Endodermal cell (in vitro differentiated cells): Measurements from ENCODE around the gene ELANE. TPM values are rescaled to one million over a fixed set of nuclear protein-coding genes. Genes with fewer than 3 reads are reported as not detected.

Source experiments
- DNase-seq: peaks from one replicate; pipeline ENCODE4 v3.0.0-alpha.2; 2017
- H3K27ac ChIP-seq: 2 replicates; pipeline ENCODE4 v1.5.1; 2013; ENCODE audit warnings: mild to moderate bottlenecking, low read depth, low read length, moderate library complexity
- H3K27me3 ChIP-seq: 2 replicates; pipeline ENCODE4 v1.6.1; 2013; ENCODE audit warnings: mild to moderate bottlenecking, low read length, moderate library complexity; ENCODE audit not compliant: insufficient read depth, control insufficient read depth, poor library complexity, severe bottlenecking
- H3K36me3 ChIP-seq: 2 replicates; pipeline ENCODE4 v1.7.0; 2013; ENCODE audit warnings: mild to moderate bottlenecking, low read length, moderate library complexity; ENCODE audit not compliant: control insufficient read depth, insufficient read depth
- H3K4me1 ChIP-seq: one replicate; pipeline ENCODE4 v1.7.0; 2013; ENCODE audit warnings: low read length; ENCODE audit not compliant: control insufficient read depth, insufficient read depth
- H3K4me3 ChIP-seq: 2 replicates; pipeline ENCODE4 v1.5.1; 2013; ENCODE audit warnings: mild to moderate bottlenecking, low read length, moderate library complexity
- H3K9ac ChIP-seq: 2 replicates; pipeline ENCODE4 v1.6.1; 2013; ENCODE audit warnings: mild to moderate bottlenecking, low read length, moderate library complexity; ENCODE audit not compliant: poor library complexity, severe bottlenecking; ENCODE audit errors: extremely low read depth
- H3K9me3 ChIP-seq: 2 replicates; pipeline ENCODE4 v1.6.1; 2013; ENCODE audit warnings: mild to moderate bottlenecking, low read length, moderate library complexity; ENCODE audit not compliant: control insufficient read depth
- H3K27ac Mint-ChIP-seq: 2 replicates; pipeline ENCODE4 v1.8.0; 2020; ENCODE audit warnings: mixed read lengths
- H3K27me3 Mint-ChIP-seq: 2 replicates; pipeline ENCODE4 v1.8.0; 2021; ENCODE audit warnings: mild to moderate bottlenecking, mixed read lengths; ENCODE audit not compliant: insufficient read depth
- H3K36me3 Mint-ChIP-seq: 2 replicates; pipeline ENCODE4 v1.8.0; 2020; ENCODE audit warnings: low read depth, mixed read lengths
- H3K4me1 Mint-ChIP-seq: 2 replicates; pipeline ENCODE4 v1.8.0; 2020; ENCODE audit warnings: mixed read lengths
- H3K4me3 Mint-ChIP-seq: 2 replicates; pipeline ENCODE4 v1.8.0; 2020; ENCODE audit warnings: mild to moderate bottlenecking, moderate library complexity, mixed read lengths
- H3K9me3 Mint-ChIP-seq: 2 replicates; pipeline ENCODE4 v1.8.0; 2020; ENCODE audit warnings: mild to moderate bottlenecking, mixed read lengths
- CTCF ChIP-seq: fragments of 200-600 bp; sonication (generic); conservative IDR thresholded peaks from 2 replicates; pipeline ENCODE4 v1.5.0; 2021; ENCODE audit warnings: antibody characterized with exemption, mild to moderate bottlenecking
- WGBS, 2 experiments: methylation state at CpG; one replicate each; pipeline versions ENCODE4 v1.1.5 to v1.1.7; 2013; ENCODE audit warnings: missing lambda C conversion rate in 2 of 2, mixed read lengths in 1 of 2; ENCODE audit not compliant: insufficient coverage in 1 of 2, insufficient read length in 1 of 2; 5-methylcytosine and 5-hydroxymethylcytosine counted together
- total RNA-seq, 2 donors: library from RNA; stranded (reverse); fragmentation: NEBNext Ultra II Directional in 1 of 2; extraction: Animal tissue kit (Norgen Biotek cat#: 25700) in 1 of 2; gene quantifications; 2 replicates in 1 of 2; 3 replicates in 1 of 2; pipeline ENCODE4 v1.2.1, GENCODE V29; 2021

ELANE gene
- total RNA-seq, 2 donors from 2014 or later, result not detected

GRCh38 chr19:861756-862580, 9.9 kb downstream of the ELANE start:
- Histone ChIP-seq H3K4me3 (no peak overlapping the region), H3K27ac (no peak overlapping the region), H3K4me1 (no peaks in the 10 kb centered on the region), H3K9me3 (no peaks in the 10 kb centered on the region), H3K9ac (no peak overlapping the region), H3K27me3 (peaks cover 25% of the 10 kb centered on the region), H3K36me3 (no peaks in the 10 kb centered on the region)
- peaks cover 4% of the 10 kb centered on the region for H3K36me3 Mint-ChIP-seq
- H3K9me3 Mint-ChIP-seq, result no peaks in the 10 kb centered on the region
- H3K27me3 Mint-ChIP-seq, result peaks cover 45% of the 10 kb centered on the region
- 18 to 32% methylated on average over 22 to 54 of the region's 60 CpGs for whole genome bisulfite sequencing, 2 experiments
- H3K4me3 Mint-ChIP-seq, result no peak overlapping the region
- peak; percentile 97 for DNase-seq
- H3K4me1 Mint-ChIP-seq, result no peaks in the 10 kb centered on the region
- H3K27ac Mint-ChIP-seq, result no peak overlapping the region
- TF ChIP-seq CTCF, result peak; percentile 36

- Mint-ChIP-seq H3K4me3 (no peak overlapping the region), H3K9me3 (no peaks in the 10 kb centered on the region), H3K4me1 (peaks cover 5% of the 10 kb centered on the region), H3K27me3 (peaks cover 42% of the 10 kb centered on the region), H3K27ac (no peak overlapping the region), H3K36me3 (peaks cover 9% of the 10 kb centered on the region)
- Histone ChIP-seq H3K27ac (no peak overlapping the region), H3K9me3 (no peaks in the 10 kb centered on the region), H3K4me3 (no peak overlapping the region), H3K27me3 (peaks cover 25% of the 10 kb centered on the region), H3K36me3 (peaks cover 5% of the 10 kb centered on the region), H3K4me1 (no peaks in the 10 kb centered on the region), H3K9ac (no peak overlapping the region)
- WGBS, 2 experiments, result 42 to 47% methylated on average over 26 to 48 of the region's 48 CpGs
- TF ChIP-seq CTCF, result no peak
- peak; percentile 95 for DNase-seq
These were observed 10.6 kb downstream of the ELANE start for GRCh38 chr19:862581-863314.

GRCh38 chr19:863315-863620, 11.2 kb downstream of the ELANE start:
- H3K27me3 ChIP-seq, result peaks cover 25% of the 10 kb centered on the region
- TF ChIP-seq CTCF, result no peak
- no peak overlapping the region for H3K27ac ChIP-seq
- H3K9ac ChIP-seq, result no peak overlapping the region
- H3K4me3 ChIP-seq, result no peak overlapping the region
- no peaks in the 10 kb centered on the region for H3K9me3 ChIP-seq
- peaks cover 9% of the 10 kb centered on the region for H3K36me3 Mint-ChIP-seq
- H3K9me3 Mint-ChIP-seq, result no peaks in the 10 kb centered on the region
- peaks cover 39% of the 10 kb centered on the region for H3K27me3 Mint-ChIP-seq
- peaks cover 9% of the 10 kb centered on the region for H3K36me3 ChIP-seq
- WGBS, 2 experiments, result 84 to 93% methylated on average over 2 to 7 of the region's 7 CpGs
- no peak overlapping the region for H3K27ac Mint-ChIP-seq
- no peak overlapping the region for H3K4me3 Mint-ChIP-seq
- H3K4me1 ChIP-seq, result no peaks in the 10 kb centered on the region
- no peak for DNase-seq
- H3K4me1 Mint-ChIP-seq, result peaks cover 5% of the 10 kb centered on the region
